CD4-positive, alpha-beta T cell treated with Interleukin-6 at 100 ng/mL for 8 hours (primary cell): ENCODE data around the gene RNFT2.

Source experiments
- DNase-seq: peaks from one replicate; pipeline ENCODE4 v3.0.0-alpha.2; 2020; ENCODE audit warnings: mixed read lengths, low spot score

RNFT2 gene

DNA sequence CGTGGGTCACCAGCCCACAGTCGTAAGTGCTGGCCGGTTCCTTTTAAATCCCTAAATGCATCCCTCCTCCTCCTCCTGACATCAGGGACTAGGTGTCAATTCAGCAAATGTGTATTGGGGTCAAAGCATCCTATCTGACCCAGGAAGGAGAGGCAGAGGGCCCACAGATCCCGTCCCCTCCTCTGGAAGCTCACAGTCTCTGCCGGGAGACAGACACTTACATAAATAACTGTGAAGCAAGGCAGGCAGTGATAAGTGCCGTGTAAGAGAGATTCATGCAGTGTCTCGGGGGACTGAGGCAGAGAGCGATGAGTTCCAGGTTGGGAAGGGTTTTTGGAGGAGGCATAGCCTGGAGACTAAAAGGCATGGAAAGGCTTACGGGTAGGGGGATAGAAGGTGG is 99.0 kb downstream of the RNFT2 start:
- no peak for DNase-seq

DNA sequence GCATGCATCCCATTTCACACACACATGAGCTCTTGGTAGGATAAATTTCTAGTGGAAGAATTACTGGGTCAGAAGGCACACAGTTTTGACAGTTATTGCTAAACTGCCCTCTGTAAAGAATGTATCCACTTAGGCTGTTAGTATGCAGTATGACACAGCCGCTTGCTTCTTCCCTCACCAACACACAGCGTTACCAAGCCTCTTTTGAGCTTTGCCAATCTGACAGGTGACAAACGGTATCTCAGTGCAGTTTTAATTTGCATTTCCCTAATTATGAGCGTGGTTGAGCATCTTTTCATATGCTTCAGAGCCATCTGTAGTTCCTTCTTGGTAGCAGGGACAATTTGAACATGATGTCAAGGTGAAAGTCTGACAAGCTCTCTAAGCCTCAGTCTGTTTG is 100.2 kb downstream of the RNFT2 start:
- no peak for DNase-seq

DNA sequence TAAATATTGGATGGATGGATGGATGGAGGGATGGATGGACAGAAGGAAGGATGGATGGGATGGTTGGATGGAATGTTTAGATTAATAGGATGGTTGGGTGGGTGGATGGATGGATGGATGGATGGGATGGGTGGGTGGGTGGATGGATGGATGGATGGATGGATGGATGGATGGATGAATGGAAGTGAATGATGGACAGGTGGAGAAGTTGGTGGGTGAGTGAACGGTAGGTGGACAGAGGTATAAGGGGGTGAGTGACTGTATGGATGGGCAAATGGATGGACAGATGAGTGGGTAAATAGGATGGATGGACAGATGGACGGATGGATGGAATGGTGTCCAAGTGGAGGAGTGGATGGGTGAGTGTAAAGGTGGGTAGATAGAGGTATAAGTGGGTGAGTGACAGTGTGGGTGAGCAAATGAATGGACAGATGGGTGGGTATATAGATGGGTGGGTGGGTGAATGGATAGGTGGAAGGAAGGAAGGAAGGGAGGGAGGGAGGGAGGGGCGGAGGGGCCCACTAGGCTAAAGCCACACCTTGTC is 101.2 kb downstream of the RNFT2 start:
- no peak for DNase-seq

DNA sequence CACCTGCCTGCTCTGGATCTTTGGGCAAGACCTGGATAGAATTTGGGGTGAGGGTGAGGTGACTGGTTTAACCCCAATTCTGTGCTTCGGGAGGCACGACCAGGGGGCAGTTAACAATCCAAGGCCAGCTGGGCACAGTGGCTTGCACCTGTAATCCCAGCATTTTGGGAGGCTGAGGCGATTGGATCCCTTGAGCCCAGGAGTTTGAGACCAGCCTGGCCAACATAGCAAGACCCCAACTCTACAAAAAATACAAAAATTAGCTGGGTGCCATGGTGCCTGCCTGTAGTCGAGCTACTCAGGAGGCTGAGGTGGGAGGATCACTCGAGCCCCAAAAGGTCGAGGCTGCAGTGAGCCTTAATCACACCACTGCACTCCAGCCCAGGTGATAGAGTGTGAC is 105.0 kb downstream of the RNFT2 start:
- DNase-seq = no peak

GRCh38 chr12:116849216-116849615 is 111.1 kb downstream of the RNFT2 start:
- DNase-seq = no peak

GRCh38 chr12:116852303-116852702 is 114.2 kb downstream of the RNFT2 start:
- no peak for DNase-seq

- no peak for DNase-seq
Measured at GRCh38 chr12:116853507-116853906, 115.4 kb downstream of the RNFT2 start.

DNA sequence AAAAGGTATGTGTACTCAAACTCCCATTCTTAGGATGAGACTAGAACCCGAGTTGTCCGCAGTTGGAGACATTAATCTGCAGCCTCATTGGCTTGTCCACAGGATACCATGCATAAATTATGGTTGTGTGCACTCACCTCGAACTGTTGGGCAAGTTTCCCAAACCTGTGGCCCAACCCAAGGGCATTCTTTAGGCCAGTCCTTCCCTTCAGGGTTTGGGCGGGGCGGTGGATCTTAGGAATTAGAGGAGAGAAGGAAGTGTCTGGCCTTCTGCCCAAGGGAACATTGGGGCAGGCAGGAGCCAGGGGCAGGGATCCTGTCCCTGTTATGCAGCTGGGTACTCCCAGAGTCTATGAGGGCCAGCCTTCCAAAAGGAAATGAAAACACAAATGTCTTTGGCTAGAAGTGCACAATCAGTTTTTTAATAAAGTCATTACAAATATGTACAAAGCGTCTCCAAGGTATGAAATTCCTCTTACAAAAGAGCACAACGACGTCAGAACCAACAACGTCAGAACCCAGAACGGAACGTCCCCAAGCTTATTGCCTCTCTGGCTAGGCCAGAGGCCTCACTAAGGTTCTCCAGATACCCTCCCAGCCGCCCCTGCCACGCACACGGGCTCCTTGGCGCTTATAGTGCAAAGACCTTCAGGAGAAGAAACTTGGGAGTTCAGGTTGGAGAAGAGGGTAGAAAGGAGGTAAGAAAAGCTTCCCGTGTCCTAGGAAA is 117.8 kb downstream of the RNFT2 start:
- no peak for DNase-seq

- DNase-seq = no peak
Measured at GRCh38 chr12:116856729-116857128, 118.6 kb downstream of the RNFT2 start.

GRCh38 chr12:116859079-116859478 is 121.0 kb downstream of the RNFT2 start:
- no peak for DNase-seq

- no peak for DNase-seq
Measured at GRCh38 chr12:116860263-116860662, 122.1 kb downstream of the RNFT2 start.

DNA sequence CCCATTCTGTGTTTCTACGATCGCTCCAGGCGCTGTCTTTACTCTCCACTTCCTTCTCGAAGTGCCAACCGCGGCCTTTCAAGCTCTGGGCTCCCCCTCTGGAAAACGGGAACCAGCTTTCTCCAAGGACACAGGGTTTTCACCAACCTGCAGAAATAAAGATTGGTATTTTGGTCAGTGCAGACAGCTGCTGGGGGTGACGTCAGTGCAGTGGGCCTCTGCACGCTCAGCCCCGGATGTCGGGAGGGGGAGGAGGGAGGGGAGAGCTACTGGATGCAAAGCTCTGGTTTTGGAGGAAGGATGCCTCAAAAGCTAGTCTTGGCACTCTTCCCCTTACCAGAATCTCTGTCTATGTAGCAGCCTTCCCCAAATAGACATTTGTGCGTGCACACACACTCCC is 123.2 kb downstream of the RNFT2 start:
- peak; percentile 20 for DNase-seq

DNA sequence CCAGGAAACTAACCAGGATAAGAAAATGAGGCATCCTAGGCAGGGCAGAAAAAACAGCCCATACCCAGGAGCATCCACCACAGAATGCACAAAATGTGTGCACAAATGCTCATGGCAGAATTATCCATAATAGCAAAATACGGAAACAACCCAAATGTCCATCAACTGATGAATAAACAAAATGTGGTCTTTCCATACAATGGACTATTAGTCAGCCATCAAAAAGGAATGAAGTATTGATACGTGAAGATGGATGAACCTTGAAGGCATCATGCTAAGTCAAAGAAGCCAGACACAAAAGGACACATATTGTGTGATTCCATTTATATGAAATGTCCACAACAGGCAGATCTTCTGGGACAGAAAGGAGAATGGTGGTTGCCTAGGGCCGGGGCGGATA is 124.1 kb downstream of the RNFT2 start:
- no peak for DNase-seq

DNA sequence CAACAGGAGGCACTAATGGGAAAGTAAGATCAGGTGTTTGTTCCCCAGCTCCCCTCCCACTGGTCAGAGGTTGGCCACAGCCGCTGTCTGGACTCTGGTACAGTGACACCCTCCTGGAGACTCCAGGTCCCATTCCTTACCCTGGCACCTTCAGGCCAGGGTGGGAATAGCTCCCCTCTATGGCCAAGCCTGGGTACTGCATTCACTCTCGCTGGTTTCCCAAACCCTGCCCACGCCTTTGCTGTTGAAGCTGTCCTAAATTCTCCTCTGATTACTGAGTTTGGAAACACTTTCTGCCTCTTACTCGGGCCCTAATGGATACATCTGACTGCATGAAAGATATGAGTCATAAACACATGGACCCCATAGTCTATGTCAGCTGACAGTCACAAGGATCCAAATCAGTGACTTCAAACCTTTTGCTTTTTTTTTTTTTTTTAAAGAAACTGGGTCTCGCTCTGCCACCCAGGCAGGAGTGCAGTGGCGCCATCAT is 125.2 kb downstream of the RNFT2 start:
- DNase-seq = no peak

DNA sequence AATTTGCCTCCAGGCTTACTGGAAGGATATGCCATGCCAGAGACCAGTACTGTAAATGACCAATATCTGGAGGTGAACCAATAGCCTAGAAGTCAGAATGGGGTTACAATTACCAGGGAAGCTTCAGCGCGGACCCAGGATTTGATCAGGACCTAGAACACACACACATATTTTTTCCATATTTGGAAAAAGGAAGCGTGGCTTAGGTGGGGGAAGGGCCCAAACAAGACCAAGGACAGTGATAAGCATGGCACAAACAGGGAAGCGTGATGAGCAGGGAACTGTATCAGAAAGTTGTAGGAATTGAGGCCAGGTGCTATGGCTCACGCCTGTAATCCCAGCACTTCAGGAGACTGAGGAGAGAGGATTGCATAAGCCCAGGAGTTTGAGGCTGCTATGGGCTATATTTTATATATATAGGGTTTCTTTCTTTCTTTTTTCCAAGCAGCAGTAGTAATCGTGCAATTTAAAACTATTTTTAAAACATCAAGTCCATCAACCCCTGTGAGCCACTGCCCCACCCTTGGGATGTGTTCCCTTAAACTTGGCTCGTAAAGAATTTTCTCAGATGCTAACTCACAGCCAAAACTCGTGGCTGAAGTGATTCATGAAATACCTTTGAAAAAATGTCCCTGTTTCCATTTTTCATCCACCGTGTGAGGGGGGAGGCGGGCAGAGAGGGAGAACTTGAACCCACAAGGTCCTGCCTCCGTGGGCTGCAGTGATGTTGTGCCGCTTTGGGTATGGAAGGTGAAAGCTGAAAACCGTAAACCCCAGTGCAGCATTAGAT is 126.5 kb downstream of the RNFT2 start:
- no peak for DNase-seq

DNA sequence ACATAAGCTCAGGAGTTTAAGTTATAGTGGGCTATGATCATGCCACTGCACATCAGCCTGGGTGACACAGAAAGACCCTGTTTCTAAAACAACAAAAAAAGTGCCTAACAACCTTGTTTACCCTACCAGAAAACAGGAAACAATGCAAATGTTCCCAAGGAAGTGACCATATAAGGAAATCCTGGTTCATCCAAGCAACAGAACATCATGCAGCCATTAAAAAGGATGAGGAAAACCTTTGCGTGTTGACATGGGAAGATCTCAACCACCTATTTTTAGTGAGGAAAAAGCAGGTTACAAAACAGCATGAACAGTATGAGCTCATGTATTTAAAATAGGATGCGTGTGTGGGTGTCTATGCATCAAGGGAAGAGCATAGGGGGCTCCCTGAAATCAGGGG is 129.4 kb downstream of the RNFT2 start:
- no peak for DNase-seq

DNA sequence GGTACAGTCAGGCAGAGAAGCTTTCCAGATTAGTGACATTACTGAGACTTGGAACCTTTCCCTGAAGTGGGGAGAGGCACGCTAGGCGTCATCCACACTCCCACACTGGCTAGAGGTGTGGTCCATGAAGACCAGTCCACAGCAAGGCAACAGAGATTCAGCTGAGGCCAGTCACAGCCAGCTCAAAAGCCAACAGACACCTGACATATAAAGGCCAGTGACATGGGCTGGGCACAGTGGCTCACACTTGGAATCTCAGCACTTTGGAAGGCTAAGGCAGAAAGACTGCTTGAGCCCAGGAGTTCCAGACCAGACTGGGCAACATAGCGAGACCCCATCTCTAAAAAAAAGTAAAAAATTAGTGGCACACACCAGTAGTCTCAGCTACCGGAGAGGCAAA is 132.2 kb downstream of the RNFT2 start:
- no peak for DNase-seq

DNA sequence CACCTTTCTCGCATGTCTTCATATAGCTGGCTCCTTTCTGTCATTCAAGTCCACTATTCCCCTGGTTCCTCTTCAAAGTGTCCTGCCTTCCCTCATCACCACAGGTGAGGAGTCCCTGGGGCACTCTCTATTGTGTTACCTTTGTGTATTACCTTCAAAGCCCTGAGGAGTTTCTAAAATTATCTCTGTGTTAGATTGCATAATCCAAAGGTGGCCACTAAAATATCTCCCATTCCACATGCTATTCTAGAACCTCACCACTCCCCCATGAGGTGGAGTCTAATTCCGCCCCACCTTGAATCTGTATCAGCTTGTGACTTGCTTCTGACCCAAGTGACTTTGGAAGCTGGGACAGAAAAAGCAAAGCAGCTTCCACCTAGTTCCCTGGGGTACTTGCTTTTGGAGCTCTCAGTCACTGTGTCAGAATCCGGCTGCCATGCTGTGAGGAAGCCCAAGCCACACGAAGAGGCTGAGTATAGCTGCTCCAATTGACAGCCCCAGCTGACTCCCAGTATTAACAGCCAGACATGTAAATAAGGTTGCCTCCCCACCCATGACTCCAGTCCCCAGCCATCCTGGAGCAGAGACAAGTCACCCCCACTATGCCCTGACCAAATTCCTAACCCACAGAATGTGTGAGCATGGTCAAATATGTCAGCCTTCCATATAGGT is 136.3 kb downstream of the RNFT2 start:
- DNase-seq = no peak

DNA sequence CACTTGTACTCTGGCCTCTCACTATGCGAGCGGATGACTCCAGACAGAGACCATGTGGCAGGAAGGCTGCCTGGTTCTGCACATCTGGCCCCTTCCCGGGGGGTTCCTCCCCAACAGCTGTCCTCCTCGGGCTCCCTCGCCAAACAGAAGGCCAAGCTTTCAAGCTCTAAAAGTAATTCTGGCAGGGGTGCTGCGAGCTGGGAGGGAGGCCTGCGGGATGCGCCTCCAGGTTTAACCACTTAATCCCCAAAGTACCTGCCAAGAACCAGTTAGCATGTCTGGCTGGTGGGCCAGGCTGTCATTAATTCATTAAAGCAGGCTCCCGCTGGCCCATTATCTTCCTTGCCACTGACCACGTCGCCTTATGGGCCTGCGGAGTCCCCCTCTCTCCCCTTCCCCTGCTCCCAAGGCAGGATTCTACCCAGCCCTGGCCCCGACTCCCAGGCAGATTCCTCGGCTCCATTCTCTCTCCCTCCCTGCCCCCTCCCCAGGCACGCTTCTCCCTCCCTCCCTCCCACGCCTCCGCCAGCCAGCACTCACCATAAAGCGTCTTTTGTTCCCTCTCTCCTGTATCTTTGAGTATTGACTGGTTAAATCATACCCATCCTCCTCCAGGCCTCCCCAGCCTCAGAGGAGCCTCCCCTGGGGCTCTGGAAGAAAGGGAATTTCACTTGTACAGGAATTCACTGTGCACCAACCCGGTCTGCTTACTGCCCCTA is 138.2 kb downstream of the RNFT2 start:
- DNase-seq = no peak

GRCh38 chr12:116878567-116879508 is 140.7 kb downstream of the RNFT2 start:
- DNase-seq = no peak
